Measurements from ENCODE around the gene ACSM2A.
"Not testable (repeated sequence)": the region's sequence is repeated elsewhere in the genome, so short reads cannot be mapped to it uniquely, and the experiment has no call there.

The ACSM2A gene

GRCh38 chr16:20451364-20451763 lies at the start of gene ACSM2A:
Gene ACSM2A, plus strand, starts transcription at chr16:20451521. Its CDS starts 8,594 bp downstream, at chr16:20460115.
- not testable (repeated sequence) for DNase-seq

GRCh38 chr16:20402651-20403050 lies 48.7 kb upstream of the ACSM2A start:
- no peak for DNase-seq

GRCh38 chr16:20404637-20405036 lies 46.7 kb upstream of the ACSM2A start, which contains the start of gene PDILT:
Gene PDILT, minus strand, starts transcription at chr16:20404737. Its CDS starts 5,437 bp downstream, at chr16:20399300.
- DNase-seq: no peak

- DNase-seq: no peak
Measured at GRCh38 chr16:20409398-20410120, 41.8 kb upstream of the ACSM2A start, which contains the start of gene ACSM5. Gene ACSM5, plus strand, starts transcription at chr16:20409534. Its CDS starts 1,951 bp downstream, at chr16:20411485.

GRCh38 chr16:20410121-20410723 lies 41.1 kb upstream of the ACSM2A start:
- DNase-seq: no peak

GRCh38 chr16:20411055-20411454 lies 40.3 kb upstream of the ACSM2A start:
- no peak for DNase-seq

GRCh38 chr16:20415541-20415940 lies 35.8 kb upstream of the ACSM2A start:
- no peak for DNase-seq

GRCh38 chr16:20419093-20419492 lies 32.2 kb upstream of the ACSM2A start:
- not testable (repeated sequence) for DNase-seq

GRCh38 chr16:20421748-20422147 lies 29.6 kb upstream of the ACSM2A start:
- DNase-seq: not testable (repeated sequence)

GRCh38 chr16:20423772-20424128 lies 27.6 kb upstream of the ACSM2A start:
- DNase-seq: not testable (repeated sequence)

GRCh38 chr16:20424129-20424866 lies 27.0 kb upstream of the ACSM2A start:
- no peak for DNase-seq

GRCh38 chr16:20427401-20427797 lies 23.9 kb upstream of the ACSM2A start:
- not testable (repeated sequence) for DNase-seq

- not testable (repeated sequence) for DNase-seq
Measured at GRCh38 chr16:20429499-20429898, 21.8 kb upstream of the ACSM2A start.

- DNase-seq: not testable (repeated sequence)
Measured at GRCh38 chr16:20430480-20430879, 20.8 kb upstream of the ACSM2A start.

GRCh38 chr16:20430948-20431347 lies 20.4 kb upstream of the ACSM2A start:
- DNase-seq: no peak

GRCh38 chr16:20438950-20439349 lies 12.4 kb upstream of the ACSM2A start:
- not testable (repeated sequence) for DNase-seq

GRCh38 chr16:20439820-20440231 lies 11.5 kb upstream of the ACSM2A start:
- not testable (repeated sequence) for DNase-seq

GRCh38 chr16:20440731-20441130 lies 10.6 kb upstream of the ACSM2A start:
- not testable (repeated sequence) for DNase-seq

- no peak for DNase-seq
Measured at GRCh38 chr16:20441191-20441590, 10.1 kb upstream of the ACSM2A start.

GRCh38 chr16:20441859-20442258 lies 9.5 kb upstream of the ACSM2A start:
- DNase-seq: not testable (repeated sequence)

- not testable (repeated sequence) for DNase-seq
Measured at GRCh38 chr16:20446652-20447393, 4.5 kb upstream of the ACSM2A start.

GRCh38 chr16:20453633-20454032 lies 2.3 kb downstream of the ACSM2A start:
- not testable (repeated sequence) for DNase-seq

- not testable (repeated sequence) for DNase-seq
Measured at GRCh38 chr16:20459227-20459626, 7.9 kb downstream of the ACSM2A start.
